Measurements from ENCODE around the gene POGZ.
"Not testable (repeated sequence)": the region's sequence is repeated elsewhere in the genome, so short reads cannot be mapped to it uniquely, and the experiment has no call there.

The POGZ gene

DNA sequence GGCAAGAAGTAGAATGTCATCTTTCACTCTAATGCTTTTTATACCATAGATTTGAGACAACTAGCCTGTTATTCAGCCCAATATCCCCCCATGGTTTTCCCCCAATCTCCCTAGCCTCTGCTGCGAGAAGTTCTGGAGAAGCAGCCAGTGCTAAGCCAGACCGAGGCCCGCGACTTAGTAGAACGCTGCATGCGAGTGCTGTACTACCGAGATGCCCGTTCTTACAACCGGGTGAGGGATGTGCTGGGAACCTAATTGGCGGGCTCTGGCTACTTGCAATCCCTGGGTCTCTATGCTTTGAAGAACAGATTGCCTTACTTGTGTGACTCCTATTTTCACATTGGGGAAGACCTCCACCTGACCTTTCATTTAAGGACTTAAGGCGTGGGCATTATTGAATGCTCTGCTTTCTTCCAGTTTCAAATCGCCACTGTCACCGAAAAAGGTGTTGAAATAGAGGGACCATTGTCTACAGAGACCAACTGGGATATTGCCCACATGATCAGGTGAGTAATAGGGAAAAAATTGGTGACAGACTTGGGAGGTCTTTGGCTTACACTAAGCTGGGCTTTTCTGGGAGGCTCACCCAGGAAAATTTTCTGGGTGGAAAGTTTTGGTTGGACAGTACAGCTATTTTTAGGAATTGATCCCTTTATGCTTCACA lies 58.0 kb downstream of the POGZ start:
- H3K4me2 ChIP-seq (ENCODE audit: low read length): no peak overlapping the region
- H3K4me1 ChIP-seq: peaks cover 6% of the 10 kb centered on the region
- peaks cover 6% of the 10 kb centered on the region for H3K79me2 ChIP-seq
- no peak overlapping the region for H3K9ac ChIP-seq
- no peak overlapping the region for H2AFZ ChIP-seq
- no peak overlapping the region for H3K27ac ChIP-seq
- TF ChIP-seq, protein P1, sequence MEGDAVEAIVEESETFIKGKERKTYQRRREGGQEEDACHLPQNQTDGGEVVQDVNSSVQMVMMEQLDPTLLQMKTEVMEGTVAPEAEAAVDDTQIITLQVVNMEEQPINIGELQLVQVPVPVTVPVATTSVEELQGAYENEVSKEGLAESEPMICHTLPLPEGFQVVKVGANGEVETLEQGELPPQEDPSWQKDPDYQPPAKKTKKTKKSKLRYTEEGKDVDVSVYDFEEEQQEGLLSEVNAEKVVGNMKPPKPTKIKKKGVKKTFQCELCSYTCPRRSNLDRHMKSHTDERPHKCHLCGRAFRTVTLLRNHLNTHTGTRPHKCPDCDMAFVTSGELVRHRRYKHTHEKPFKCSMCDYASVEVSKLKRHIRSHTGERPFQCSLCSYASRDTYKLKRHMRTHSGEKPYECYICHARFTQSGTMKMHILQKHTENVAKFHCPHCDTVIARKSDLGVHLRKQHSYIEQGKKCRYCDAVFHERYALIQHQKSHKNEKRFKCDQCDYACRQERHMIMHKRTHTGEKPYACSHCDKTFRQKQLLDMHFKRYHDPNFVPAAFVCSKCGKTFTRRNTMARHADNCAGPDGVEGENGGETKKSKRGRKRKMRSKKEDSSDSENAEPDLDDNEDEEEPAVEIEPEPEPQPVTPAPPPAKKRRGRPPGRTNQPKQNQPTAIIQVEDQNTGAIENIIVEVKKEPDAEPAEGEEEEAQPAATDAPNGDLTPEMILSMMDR (IDR thresholded peaks at IDR 0.05): no peak
- H3K36me3 ChIP-seq (ENCODE audit: control insufficient read depth, insufficient read depth, low read length): no peaks in the 10 kb centered on the region
- H3K4me3 ChIP-seq (ENCODE audit: low read depth, low read length): no peak overlapping the region
- H3K9me3 ChIP-seq (ENCODE audit: control insufficient read depth, low read length): no peaks in the 10 kb centered on the region
- no peaks in the 10 kb centered on the region for H3K27me3 ChIP-seq (ENCODE audit: control insufficient read depth, insufficient read depth, low read length)

GRCh38 chr1:151399324-151400171 lies 59.7 kb downstream of the POGZ start, which contains the start of gene PSMB4:
Gene PSMB4, plus strand, starts transcription at chr1:151399573. Its CDS starts 15 bp downstream, at chr1:151399588.
- peak within 1 kb of the TSS; percentile 83 for H3K27ac ChIP-seq
- H3K4me1 ChIP-seq: peaks cover 6% of the 10 kb centered on the region
- H3K9ac ChIP-seq: peak within 1 kb of the TSS; percentile 53
- peak within 1 kb of the TSS; percentile 86 for H3K4me2 ChIP-seq (ENCODE audit: low read length)
- TF ChIP-seq, protein P1 (IDR thresholded peaks at IDR 0.05): peak; percentile 37
- H3K27me3 ChIP-seq (ENCODE audit: control insufficient read depth, insufficient read depth, low read length): no peaks in the 10 kb centered on the region
- H3K79me2 ChIP-seq: peaks cover 6% of the 10 kb centered on the region
- no peaks in the 10 kb centered on the region for H3K36me3 ChIP-seq (ENCODE audit: control insufficient read depth, insufficient read depth, low read length)
- no peaks in the 10 kb centered on the region for H3K9me3 ChIP-seq (ENCODE audit: control insufficient read depth, low read length)
- peak within 1 kb of the TSS; percentile 94 for H3K4me3 ChIP-seq (ENCODE audit: low read depth, low read length)
- peak within 1 kb of the TSS; percentile 70 for H2AFZ ChIP-seq

DNA sequence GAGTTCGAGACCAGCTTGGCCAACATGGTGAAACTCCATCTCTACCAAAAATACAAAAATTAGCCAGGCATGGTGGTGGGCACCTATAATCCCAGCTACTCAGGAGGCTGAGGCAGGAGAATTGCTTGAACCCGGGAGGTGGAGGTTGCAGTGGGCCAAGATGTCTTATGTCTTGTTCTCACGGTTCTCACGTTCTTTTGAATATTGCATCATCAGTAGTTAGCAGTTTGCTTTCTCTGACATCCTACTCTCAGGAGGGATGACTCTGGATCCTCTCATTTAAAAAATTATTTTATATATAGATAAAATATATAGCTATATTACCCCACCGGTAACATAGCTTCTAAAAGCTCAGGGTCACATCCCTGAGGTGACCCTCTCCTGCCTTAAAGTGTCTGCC lies 63.0 kb downstream of the POGZ start:
- H3K9me3 ChIP-seq (ENCODE audit: control insufficient read depth, low read length); H3K4me1 ChIP-seq; H3K27ac ChIP-seq; H3K36me3 ChIP-seq (ENCODE audit: control insufficient read depth, insufficient read depth, low read length); H2AFZ ChIP-seq; H3K9ac ChIP-seq; H3K4me3 ChIP-seq (ENCODE audit: low read depth, low read length); H3K27me3 ChIP-seq (ENCODE audit: control insufficient read depth, insufficient read depth, low read length); H3K79me2 ChIP-seq; H3K4me2 ChIP-seq (ENCODE audit: low read length): not testable (repeated sequence)

DNA sequence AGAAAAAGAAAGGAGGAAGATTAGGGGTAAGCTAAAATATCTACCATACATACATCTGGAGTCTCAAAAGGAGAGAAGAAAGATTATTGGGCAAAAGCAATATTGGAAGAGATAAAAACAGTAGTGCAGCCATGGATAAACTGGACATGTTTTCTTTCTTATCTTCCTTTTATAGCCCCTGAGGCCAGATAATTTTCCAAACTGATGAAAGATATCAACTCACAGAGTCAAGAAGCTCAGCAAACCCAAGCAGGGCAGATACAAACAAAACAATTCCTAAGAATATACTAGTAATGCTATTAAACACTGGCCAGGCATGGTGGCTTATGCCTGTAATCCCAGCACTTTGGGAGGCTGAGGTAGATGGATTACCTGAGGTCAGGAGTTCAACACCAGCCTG lies 65.7 kb downstream of the POGZ start:
- Histone ChIP-seq H3K36me3 (ENCODE audit: control insufficient read depth, insufficient read depth, low read length) (no peaks in the 10 kb centered on the region), H3K4me3 (ENCODE audit: low read depth, low read length) (no peak overlapping the region), H3K9me3 (ENCODE audit: control insufficient read depth, low read length) (no peaks in the 10 kb centered on the region), H3K27me3 (ENCODE audit: control insufficient read depth, insufficient read depth, low read length) (no peaks in the 10 kb centered on the region), H3K79me2 (no peaks in the 10 kb centered on the region), H3K27ac (no peak overlapping the region), H3K4me2 (ENCODE audit: low read length) (no peak overlapping the region), H3K9ac (no peak overlapping the region), H2AFZ (no peak overlapping the region), H3K4me1 (no peaks in the 10 kb centered on the region)
- TF ChIP-seq, protein P1 (IDR thresholded peaks at IDR 0.05): no peak

DNA sequence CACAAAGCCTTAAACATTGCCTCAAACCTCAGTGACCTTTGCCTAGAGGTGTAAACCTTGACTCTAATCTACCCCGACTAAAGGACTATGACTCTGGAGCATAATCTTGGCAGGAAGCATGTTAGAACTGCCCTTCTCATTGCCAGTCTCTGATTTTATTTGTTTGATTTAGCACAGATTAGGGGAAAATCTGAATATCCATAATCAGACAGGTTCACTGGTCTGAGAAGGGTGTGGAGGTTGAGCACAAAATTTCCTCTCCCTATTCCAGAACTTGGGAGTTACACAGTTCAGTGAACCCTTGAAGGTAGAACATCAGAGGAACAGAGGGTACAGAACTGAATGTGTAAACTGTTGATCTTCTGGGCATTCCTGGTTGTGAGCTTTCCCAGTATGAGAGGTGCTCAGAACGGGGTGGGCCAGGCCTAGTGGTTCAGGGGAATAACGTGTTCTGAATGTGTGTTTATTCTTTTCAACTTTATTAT lies 68.2 kb downstream of the POGZ start:
- Histone ChIP-seq H3K27ac (no peak overlapping the region), H3K9me3 (ENCODE audit: control insufficient read depth, low read length) (no peaks in the 10 kb centered on the region), H3K4me2 (ENCODE audit: low read length) (no peak overlapping the region), H3K4me1 (no peaks in the 10 kb centered on the region), H3K79me2 (no peaks in the 10 kb centered on the region), H3K27me3 (ENCODE audit: control insufficient read depth, insufficient read depth, low read length) (no peaks in the 10 kb centered on the region), H3K36me3 (ENCODE audit: control insufficient read depth, insufficient read depth, low read length) (no peaks in the 10 kb centered on the region), H3K4me3 (ENCODE audit: low read depth, low read length) (no peak overlapping the region), H2AFZ (no peak overlapping the region), H3K9ac (no peak overlapping the region)
- TF ChIP-seq, protein P1 (IDR thresholded peaks at IDR 0.05): no peak

DNA sequence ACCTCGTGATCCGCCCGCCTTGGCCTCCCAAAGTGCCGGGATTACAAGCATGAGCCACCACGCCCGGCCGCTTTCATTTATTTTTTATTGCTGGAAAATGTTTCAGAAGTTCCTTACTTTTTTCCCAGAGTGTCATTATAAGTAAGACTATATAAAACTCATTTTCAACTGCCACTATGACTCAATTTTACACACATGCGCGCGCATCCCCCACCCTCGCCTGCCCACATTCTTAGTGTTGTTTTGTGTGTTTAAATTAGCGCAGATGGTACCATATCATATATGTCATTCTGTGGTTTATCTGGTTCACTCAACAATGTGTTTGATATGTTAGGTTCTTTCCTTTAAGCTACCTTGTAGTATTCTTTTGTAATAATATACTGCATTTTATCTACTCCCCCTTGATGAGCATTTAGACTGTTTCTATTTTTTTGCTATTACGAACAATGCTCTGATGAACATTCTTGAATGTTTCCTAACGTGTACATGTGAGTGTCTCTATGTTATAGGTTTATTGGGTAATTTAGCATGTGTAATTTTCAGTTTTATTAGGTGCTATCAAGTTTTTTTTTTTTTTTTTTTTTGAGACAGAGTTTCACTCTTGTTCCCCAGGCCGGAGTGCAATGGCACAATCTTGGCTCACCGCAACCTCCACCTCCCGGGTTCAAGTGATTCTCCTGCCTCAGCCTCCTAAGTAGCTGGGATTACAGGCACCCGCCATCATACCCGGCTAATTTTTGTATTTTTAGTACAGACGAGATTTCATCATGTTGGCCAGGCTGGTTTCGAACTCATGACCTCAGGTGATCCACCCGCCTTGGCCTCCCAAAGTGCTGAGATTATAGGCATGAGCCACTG lies 68.8 kb downstream of the POGZ start:
- not testable (repeated sequence) for H3K79me2 ChIP-seq; H3K9ac ChIP-seq; H3K9me3 ChIP-seq (ENCODE audit: control insufficient read depth, low read length); H3K4me1 ChIP-seq; H3K4me2 ChIP-seq (ENCODE audit: low read length); H3K27me3 ChIP-seq (ENCODE audit: control insufficient read depth, insufficient read depth, low read length); H3K27ac ChIP-seq; H2AFZ ChIP-seq; H3K4me3 ChIP-seq (ENCODE audit: low read depth, low read length); H3K36me3 ChIP-seq (ENCODE audit: control insufficient read depth, insufficient read depth, low read length)

All from parathyroid adenoma (tissue), 2 donors.